NOMO-1 (cell line): ENCODE results near the gene EPX.
"Not testable (repeated sequence)": the region's sequence is repeated elsewhere in the genome, so short reads cannot be mapped to it uniquely, and the experiment has no call there.

Experiments
- DNase-seq, 2 experiments: peaks; one replicate each; lab custom pipeline; 2025; ENCODE audit not compliant: unreplicated experiment in 2 of 2; lab: John Stamatoyannopoulos, UW

The EPX gene, protein sequence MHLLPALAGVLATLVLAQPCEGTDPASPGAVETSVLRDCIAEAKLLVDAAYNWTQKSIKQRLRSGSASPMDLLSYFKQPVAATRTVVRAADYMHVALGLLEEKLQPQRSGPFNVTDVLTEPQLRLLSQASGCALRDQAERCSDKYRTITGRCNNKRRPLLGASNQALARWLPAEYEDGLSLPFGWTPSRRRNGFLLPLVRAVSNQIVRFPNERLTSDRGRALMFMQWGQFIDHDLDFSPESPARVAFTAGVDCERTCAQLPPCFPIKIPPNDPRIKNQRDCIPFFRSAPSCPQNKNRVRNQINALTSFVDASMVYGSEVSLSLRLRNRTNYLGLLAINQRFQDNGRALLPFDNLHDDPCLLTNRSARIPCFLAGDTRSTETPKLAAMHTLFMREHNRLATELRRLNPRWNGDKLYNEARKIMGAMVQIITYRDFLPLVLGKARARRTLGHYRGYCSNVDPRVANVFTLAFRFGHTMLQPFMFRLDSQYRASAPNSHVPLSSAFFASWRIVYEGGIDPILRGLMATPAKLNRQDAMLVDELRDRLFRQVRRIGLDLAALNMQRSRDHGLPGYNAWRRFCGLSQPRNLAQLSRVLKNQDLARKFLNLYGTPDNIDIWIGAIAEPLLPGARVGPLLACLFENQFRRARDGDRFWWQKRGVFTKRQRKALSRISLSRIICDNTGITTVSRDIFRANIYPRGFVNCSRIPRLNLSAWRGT

GRCh38 chr17:58192612-58193011 is at the start of gene EPX:
EPX (plus strand) TSS chr17:58192726; CDS start chr17:58192847, 121 bp downstream.
- peak in 1 of 2 experiments; percentile 3 for DNase-seq

- DNase-seq, result not testable (repeated sequence)
Observed at GRCh38 chr17:58143335-58143734, 49.2 kb upstream of the EPX start.

DNA sequence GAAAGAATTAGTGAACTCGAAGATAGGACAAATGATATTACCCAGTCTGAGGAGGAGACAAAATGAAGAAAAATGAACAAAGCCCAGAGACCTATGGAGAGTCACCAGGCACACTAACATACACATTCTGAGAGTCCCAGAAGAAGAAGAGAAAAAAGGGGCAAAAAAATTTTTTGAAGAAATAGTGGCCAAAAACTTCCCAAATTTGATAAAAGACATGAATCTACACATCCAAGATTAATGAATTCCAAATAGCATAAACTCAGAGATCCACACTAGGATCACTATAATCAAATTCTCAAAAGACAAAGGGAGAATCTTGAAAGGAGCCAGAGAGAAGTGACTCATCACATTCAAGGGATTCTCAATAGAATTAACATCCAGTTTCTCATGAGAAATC is 47.7 kb upstream of the EPX start:
- no peak for DNase-seq

DNA sequence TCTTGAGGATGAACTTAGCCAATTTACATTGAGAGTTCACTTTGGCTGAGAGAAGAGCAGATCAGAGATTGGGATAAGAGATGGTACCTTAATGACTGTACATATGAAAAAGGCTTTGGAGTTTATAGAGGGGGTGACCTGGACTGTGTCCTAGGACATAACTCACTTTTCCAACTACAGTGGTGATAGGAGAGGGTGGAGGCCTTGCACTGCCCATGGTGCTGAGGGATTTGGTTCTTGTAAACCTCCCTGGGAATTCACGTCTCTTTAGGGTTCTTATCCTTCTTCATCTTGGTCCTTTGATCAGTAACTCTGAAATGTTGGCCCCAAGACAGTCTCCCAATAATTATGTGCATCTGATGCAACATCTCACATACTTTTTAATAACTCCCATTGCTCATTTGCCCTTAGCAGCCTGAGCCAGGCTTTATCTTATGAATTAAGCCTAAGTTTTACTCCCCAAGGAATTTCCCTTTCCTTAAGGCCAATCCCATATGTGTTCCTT is 44.5 kb upstream of the EPX start, which contains the start of gene OR4D1:
Gene OR4D1, plus strand, starts transcription at position 455 of the 505 bp plus-strand sequence. CDS start 6,770 bp downstream, outside the sequence.
- no peak for DNase-seq

DNA sequence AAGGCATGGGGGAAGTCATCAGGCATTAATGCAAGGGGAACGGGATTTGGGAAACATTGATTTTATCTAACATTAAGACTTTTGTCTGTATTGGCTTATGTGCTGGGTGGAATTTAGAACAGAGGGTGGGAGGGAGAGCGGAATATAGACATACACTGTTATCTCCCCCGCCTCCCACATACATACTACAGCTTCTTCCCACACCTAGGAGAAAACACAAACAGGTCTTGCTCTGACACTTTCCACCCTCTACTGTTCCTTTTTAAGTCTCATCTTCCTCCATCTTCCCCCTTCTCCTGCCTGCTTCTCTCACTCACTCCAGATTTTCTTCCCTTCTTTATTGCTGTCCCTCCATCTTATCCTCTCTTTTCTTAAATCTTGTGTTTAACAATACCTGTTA is 43.9 kb upstream of the EPX start:
- no peak for DNase-seq

GRCh38 chr17:58150394-58150793 is 42.1 kb upstream of the EPX start:
- no peak for DNase-seq

GRCh38 chr17:58153046-58153445 is 39.5 kb upstream of the EPX start:
- no peak for DNase-seq

- no peak for DNase-seq
Observed at GRCh38 chr17:58153671-58154070, 38.9 kb upstream of the EPX start.

DNA sequence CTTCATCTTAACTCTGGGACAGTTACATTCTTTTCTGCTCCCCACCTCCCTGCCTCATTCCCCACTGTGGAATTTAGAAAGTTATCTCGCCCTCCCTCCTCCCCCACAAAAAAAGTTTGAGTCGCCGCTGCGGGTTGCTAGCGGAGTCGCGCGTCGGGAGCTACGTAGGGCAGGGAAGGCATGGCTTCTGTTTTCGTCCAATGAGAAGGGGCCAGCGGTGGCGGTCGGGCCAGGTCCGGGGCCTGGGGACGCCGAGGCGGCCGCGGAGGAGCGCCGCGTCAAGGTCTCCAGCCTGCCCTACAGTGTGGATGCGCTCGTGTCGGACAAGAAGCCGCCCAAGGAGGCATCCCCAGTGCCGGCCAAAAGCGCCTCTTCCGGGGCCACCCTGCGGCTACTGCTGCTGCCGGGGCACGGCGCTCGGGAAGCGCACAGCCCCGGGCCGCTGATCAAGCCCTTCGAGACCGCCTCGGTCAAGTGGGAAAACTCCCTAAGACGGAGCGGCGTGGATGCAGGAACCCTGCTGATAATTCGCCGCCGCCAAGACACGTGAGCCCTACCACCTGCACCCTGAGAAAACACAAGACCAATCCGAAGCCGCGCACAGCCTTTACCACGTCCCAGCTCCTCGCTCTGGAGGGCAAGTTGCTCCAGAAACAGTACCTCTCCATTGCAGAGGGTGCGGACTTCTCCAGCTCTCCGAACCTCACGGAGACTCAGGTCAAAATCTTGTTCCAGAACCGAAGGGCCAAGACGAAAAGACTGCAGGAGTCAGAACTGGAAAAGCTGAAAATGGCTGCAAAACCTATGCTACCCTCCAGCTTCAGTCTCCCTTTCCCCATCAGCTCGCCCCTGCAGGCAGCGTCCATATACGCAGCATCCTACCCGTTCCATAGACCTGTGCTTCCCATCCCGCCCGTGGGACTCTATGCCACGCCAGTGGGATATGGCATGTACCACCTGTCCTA is 35.4 kb upstream of the EPX start:
- DNase-seq, result peak in 1 of 2 experiments; percentile 20

GRCh38 chr17:58158181-58158580 is 34.3 kb upstream of the EPX start:
- no peak for DNase-seq

DNA sequence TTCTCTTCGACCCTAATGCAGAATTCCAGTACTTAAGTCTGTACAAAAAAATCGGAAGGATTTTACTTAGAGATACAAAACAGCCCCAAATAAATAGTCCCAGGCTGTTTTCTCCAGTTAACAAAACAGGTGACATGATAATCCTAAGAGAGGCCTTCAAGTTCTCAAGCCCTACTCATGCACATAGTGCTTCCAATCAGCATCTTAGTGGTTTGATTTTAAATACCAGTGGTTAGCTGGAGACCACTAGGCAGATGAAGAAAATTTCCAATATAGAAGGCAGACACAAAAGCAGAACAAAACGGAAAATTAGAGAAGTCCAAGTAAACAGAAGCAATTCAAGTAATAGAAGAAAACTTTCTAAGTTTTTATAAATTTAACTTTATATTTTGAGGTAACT is 31.0 kb upstream of the EPX start:
- DNase-seq, result no peak

DNA sequence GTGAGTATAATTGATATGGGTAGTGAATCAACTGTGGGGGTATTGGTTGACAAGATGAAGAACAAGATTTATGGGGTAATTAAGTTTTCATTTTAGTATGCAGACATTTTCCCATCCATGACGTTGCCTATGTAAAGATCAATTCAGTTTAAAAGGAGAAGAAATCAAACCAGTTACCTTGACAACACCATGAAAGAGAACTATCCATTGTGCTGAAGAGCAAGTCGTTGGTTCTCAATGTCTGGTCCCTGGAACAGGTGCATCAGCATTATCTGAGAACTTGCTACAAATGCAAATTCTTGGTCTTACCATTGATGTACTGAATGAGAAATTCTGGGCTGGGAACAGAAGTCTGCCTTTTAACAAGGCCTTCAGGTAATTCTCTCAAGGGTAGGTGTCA is 26.5 kb upstream of the EPX start:
- no peak for DNase-seq

DNA sequence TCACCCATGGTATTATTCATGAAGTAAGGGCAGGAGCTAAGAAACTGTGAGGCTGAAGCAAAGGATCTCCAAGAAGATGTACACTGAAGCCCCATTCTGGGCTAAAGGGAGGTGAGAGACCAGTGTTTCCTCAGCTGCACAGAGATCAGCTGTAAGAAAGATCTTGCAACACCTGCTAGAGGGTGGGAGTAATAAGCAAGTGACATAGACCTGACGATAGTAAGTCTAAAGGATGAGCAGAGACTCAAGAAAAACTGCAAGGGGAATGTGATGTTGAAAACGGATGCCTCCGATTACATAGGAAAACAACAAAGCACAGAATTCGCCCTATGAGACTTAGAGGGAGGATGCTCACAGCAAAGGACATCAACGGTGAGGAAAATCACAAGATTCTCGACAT is 25.8 kb upstream of the EPX start, which contains the start of gene OR4D2:
Gene OR4D2, plus strand, starts transcription at position 301 of the 400 bp plus-strand sequence. CDS start 2,674 bp downstream, outside the sequence.
- no peak for DNase-seq

DNA sequence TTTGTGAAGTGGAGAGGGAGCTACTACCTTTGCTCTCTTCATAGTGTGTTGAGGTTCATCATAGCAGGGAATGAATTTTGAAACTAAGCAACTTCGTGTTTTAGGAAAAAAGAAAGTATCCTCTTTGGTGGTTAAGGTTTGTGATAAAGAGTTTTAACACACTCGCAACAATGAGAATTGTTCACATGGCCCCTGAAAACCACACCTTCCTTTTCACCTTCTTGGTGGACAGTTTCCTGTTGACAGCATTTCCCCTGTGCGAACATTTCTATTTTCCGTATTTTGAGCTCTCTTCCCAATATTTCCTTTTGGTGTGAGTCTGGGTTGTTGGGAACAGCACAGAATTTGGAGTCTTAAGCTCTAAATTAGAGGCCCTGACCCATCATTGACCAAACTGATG is 21.9 kb upstream of the EPX start:
- DNase-seq, result no peak

DNA sequence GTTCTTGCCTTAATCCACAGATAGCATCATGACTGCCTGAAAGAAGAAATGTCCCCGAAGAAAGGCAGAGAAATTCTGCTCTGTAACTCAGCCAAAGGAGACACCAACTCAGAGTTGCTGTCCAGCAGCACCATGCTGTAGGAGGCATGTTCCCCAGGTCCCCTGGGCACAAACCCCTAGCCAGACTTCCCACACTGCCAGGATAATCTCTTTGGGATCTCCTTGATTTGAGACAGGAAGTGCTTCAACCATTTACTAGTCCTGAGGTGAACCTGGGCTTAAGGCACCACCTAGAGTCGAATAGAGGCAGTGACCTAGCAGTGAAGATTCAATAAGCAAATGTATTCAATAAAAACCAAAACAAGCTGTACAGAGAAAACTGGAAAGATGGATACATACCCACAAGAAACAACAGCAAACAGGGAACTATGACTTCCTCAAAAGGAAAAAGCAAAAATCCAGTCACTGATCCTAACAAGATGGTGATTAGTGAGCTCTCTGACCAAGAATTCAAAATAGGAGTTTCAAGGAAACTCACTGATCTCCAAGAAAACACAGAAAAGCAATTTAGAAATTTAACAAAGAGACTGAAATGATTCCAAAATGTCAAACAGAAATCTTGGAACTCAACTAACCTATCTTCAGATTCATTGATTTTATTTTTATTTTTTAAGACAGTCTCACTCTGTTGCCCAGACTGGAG is 20.0 kb upstream of the EPX start:
- DNase-seq, result peak in 1 of 2 experiments; percentile 28

- DNase-seq, result no peak
Observed at GRCh38 chr17:58174871-58175270, 17.7 kb upstream of the EPX start.

GRCh38 chr17:58176200-58176599 is 16.3 kb upstream of the EPX start:
- DNase-seq, result peak in 1 of 2 experiments; percentile 11

GRCh38 chr17:58181796-58182195 is 10.7 kb upstream of the EPX start:
- no peak for DNase-seq

- DNase-seq, result no peak
Observed at GRCh38 chr17:58183514-58183913, 9.0 kb upstream of the EPX start.
